ENCODE results near the gene NPHP1.
"Not testable (repeated sequence)": the region's sequence is repeated elsewhere in the genome, so short reads cannot be mapped to it uniquely, and the experiment has no call there.

NPHP1 gene

DNA sequence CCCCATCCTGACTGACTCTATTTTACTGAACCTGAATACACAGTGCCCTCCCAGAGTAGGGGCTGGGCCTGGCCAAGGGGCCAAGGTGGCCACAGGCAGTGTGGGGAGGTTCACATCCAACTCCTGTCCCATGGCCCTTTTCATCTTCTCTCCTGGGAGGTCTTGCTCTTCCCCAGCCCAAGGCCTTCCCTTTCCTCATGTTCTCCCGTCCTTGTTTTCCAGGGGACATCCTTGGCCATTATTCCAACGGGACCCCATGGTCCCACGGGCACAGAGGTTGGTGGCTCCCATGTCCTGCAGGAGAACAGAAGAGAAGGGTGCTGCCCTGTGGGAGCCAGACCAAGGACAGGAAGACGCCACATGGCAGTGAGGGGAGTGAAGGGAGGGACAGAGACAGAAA is 99.6 kb downstream of the NPHP1 start:
- no peak for DNase-seq (ENCODE audit: low read depth in 3 of 3, low spot score in 1 of 3)

DNA sequence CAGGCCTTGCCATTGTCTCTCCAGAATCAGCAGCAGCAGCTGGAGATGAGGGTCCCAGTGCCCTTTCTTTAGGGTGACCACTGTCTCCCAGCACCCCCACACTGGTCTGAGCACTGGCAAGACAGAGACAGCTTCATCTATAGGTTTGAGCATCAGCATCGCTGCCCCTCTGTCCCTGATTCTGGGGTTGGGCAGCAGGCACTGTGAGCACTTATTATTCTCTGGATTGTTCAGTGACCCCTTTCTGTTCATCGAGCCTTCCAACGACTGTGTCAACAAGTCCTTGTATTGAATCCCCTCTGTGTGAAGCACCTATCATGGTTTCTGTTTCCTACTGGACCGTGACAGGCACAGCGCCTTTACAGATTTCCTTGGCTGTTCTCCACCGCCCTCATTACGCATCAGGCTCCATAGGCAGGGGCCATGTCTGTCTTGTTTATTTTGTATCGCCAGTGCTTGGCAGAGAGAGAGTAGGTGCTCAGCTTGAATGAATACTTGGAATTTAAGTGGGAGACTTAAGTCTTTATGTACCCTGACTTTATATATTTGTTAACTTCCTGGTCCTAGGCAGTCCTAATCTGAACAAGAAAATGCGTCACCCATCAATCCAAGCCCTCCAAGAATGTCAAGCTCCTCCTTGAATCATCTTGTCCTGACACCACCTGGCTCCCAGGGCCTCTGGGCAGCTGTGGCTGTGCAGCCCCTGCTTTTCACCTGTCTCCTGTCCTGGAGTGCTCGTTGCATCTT is 100.6 kb downstream of the NPHP1 start:
- no peak for DNase-seq (ENCODE audit: low read depth in 3 of 3, low spot score in 1 of 3)

DNA sequence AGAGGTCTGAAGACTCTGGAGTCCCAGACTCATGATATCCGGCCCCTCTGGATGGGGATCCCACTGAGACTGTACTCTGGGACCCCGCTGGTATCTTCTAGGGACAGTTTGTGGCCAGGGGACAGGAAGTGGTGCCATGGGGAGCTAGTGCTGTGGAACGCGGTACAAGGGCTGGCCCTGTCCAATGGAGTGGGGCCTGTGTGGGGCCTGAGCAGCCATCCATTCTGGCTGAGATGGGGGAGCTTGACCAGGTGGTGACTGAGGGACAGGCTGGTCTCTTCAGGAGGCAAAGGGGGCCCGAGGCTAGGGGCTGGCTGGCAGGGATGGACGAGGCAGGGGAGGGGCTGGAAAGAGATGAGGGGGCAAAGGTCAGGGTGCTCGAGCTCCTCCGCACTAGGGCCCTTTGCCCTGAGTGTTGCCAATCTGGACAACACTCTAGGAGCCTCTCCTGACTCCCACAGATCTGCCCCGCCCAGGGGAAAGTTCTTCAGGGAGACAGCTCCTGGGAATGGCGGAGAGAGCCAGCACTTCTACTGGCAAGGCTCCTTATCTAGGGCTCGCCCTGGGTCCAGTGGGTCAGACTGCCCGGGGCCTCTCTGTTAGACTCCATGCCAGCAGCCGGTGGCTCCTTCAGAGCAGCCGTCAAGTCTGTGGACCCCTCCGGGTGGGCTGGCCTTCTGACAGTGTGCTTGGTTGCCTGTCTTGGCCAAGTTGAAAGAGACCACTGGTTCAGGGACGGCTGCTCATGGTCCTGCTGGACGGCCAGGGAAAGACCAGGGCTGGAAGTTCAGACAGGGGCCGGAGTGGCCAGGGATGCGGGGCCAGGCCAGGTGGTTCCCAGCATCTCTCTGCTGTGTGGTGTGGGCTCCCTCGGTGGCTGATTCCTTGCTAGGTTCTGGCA is 101.5 kb downstream of the NPHP1 start:
- DNase-seq (ENCODE audit: low read depth in 3 of 3, low spot score in 1 of 3), result no peak

- DNase-seq (ENCODE audit: low read depth in 3 of 3, low spot score in 1 of 3), result no peak
These were observed 102.7 kb downstream of the NPHP1 start for GRCh38 chr2:110101901-110102803.

GRCh38 chr2:110101280-110101844 is 103.5 kb downstream of the NPHP1 start:
- DNase-seq (ENCODE audit: low read depth in 3 of 3, low spot score in 1 of 3), result no peak

GRCh38 chr2:110100880-110101279 is 103.9 kb downstream of the NPHP1 start:
- not testable (repeated sequence) for DNase-seq (ENCODE audit: low read depth in 3 of 3, low spot score in 1 of 3)

- DNase-seq (ENCODE audit: low read depth in 3 of 3, low spot score in 1 of 3), result no peak
These were observed 104.3 kb downstream of the NPHP1 start for GRCh38 chr2:110100480-110100879.

- DNase-seq (ENCODE audit: low read depth in 3 of 3, low spot score in 1 of 3), result no peak
These were observed 105.2 kb downstream of the NPHP1 start for GRCh38 chr2:110099471-110100225.

GRCh38 chr2:110099038-110099425 is 105.8 kb downstream of the NPHP1 start:
- no peak for DNase-seq (ENCODE audit: low read depth in 3 of 3, low spot score in 1 of 3)

GRCh38 chr2:110097506-110098220 is 107.2 kb downstream of the NPHP1 start:
- no peak for DNase-seq (ENCODE audit: low read depth in 3 of 3, low spot score in 1 of 3)

GRCh38 chr2:110095994-110096633 is 108.7 kb downstream of the NPHP1 start:
- no peak for DNase-seq (ENCODE audit: low read depth in 3 of 3, low spot score in 1 of 3)

- DNase-seq (ENCODE audit: low read depth in 3 of 3, low spot score in 1 of 3), result not testable (repeated sequence)
These were observed 109.8 kb downstream of the NPHP1 start for GRCh38 chr2:110094884-110095534.

- DNase-seq (ENCODE audit: low read depth in 3 of 3, low spot score in 1 of 3), result not testable (repeated sequence)
These were observed 110.9 kb downstream of the NPHP1 start for GRCh38 chr2:110093924-110094323.

DNA sequence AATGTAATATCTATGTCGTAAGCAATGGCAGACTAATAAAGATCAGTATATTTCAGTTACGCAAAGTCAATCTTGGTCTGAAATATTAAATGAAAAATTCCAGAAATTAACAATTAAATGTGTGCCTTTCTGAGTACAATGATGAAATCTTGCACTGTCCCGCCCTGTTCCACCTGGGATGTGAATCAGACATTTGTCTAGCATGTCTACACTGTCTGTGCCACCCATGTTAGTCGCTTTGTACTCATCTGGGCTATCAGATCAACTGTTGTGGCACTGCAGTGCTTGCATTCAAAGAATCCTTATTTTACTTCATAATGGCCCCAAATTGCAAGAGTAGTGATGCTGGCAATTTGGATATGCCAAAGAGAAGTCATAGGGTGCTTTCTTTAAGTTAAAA is 114.6 kb downstream of the NPHP1 start:
- not testable (repeated sequence) for DNase-seq (ENCODE audit: low read depth in 3 of 3, low spot score in 1 of 3)

GRCh38 chr2:110083757-110084156 is 121.1 kb downstream of the NPHP1 start:
- DNase-seq (ENCODE audit: low read depth in 3 of 3, low spot score in 1 of 3), result not testable (repeated sequence)

DNA sequence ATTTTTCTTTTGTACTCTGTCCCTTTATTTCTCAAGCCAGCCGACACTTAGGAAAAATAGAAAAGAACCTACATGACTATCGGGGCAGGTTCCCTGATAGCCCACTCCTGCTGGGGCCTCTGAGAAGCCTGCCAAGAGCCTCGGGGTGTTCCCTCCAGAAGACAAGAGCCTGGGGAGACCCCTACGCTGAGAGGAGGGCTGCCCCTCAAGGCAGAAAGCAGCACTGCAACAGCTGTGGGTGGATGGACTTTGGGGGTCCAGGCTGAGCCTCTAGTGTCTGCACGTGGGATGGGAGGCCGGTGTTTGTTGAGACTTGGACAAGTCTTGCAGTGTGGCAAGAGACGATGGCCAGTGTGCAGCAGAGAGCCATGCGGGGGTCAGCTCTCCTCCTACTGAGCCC is 121.7 kb downstream of the NPHP1 start:
- DNase-seq (ENCODE audit: low read depth in 3 of 3, low spot score in 1 of 3), result not testable (repeated sequence)

DNA sequence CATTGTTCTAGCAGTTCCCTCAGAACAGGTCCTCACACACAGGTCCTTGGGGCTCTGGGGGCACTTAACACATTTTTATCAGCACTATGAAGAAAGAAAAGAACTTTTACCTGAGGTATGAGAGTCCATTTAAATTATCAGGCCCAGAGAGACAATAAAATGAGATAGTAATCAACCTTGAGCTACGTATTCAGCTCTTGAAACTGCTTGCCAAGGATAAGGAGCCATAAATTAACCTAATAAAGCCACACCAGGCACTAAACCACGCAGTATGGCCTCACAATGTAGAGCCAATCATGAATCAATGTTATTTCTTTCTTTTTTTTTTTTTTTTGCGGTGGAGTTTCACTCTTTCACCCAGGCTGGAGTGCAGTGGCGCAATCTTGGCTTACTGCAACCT is 126.7 kb downstream of the NPHP1 start:
- DNase-seq (ENCODE audit: low read depth in 3 of 3, low spot score in 1 of 3), result not testable (repeated sequence)

DNA sequence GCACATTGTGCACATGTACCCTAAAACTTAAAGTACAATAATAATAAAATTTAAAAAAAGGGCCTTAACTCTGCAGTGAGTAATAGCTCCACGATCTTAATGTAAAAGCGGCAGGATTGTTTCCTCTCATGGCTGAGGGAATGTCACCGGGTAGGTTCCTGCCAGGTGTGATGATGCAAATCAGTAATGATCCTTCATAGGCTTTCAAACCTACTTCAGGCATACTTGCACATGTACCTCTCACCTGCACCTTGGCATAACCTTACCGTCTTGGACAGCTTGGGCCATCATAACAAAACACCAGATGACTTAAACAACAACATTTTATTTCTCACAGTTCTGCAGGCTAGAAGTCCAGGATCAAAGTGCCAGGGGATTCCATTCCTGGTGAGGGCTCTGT is 128.9 kb downstream of the NPHP1 start:
- DNase-seq (ENCODE audit: low read depth in 3 of 3, low spot score in 1 of 3), result not testable (repeated sequence)

All from stimulated activated CD4-positive, alpha-beta T cell treated with anti-CD3 and anti-CD28 coated beads, TNF-alpha, amount 100 ng/mL, for 1 hour (primary cell).